Esophagus squamous epithelium (tissue), 4 donors: ENCODE results near the gene TNFRSF13B.

Source experiments
- CTCF ChIP-seq, 6 experiments: fragments of 450-650 bp in 4 of 6; fragments of 200-600 bp in 2 of 6; sonication (generic) in 2 of 6; IDR thresholded peaks; one replicate each; pipeline ENCODE4 v1.5.1; 2016 to 2019; ENCODE audit warnings: antibody characterized with exemption in 6 of 6, mild to moderate bottlenecking in 4 of 6, moderate library complexity in 4 of 6
- POLR2A ChIP-seq, 4 donors: fragments of 450-650 bp; IDR thresholded peaks; one replicate each; pipeline ENCODE4 v1.6.1; 2017; ENCODE audit warnings: antibody characterized with exemption in 4 of 4, mild to moderate bottlenecking in 4 of 4, moderate library complexity in 3 of 4

GRCh38 chr17:16908273-16908672, 63.6 kb downstream of the TNFRSF13B start:
- TF ChIP-seq CTCF (IDR thresholded peaks at IDR 0.05) = no peak
- no peak for TF ChIP-seq POLR2A (IDR thresholded peaks at IDR 0.05)
